Measurements from ENCODE around the gene SUGP1. TPM values are rescaled to one million over a fixed set of nuclear protein-coding genes. Genes with fewer than 3 reads are reported as not detected.
A peak's percentile ranks its signal among the peaks of the same experiment; 100 is the strongest.

SUGP1 gene
- total RNA-seq, 1 experiment from 2014 or later: 81.3 TPM

- TF ChIP-seq ZNF281 (CRISPR knock-in tag; IDR thresholded peaks at IDR 0.05) (peak; percentile 15; the same call in 1 of the 2 replicates), FOXJ3 (CRISPR knock-in tag; IDR thresholded peaks at IDR 0.05; ENCODE audit: borderline replicate concordance) (no peak), RORB (CRISPR knock-in tag; IDR thresholded peaks at IDR 0.05) (no peak), TEAD4 (CRISPR knock-in tag; IDR thresholded peaks at IDR 0.05) (no peak)
These were observed 850 bp upstream of the SUGP1 start (continued) for GRCh38 chr19:19321141-19321577.

- no peaks in the 10 kb centered on the region for H3K27me3 Mint-ChIP-seq (ENCODE audit: low read depth)
- TF ChIP-seq ZNF317 (CRISPR knock-in tag; IDR thresholded peaks at IDR 0.05; ENCODE audit: borderline replicate concordance, low read depth) (no peak), ETV6 (CRISPR knock-in tag; IDR thresholded peaks at IDR 0.05) (no peak), E2F5 (CRISPR knock-in tag; IDR thresholded peaks at IDR 0.05) (no peak), ZBTB43 (CRISPR knock-in tag; IDR thresholded peaks at IDR 0.05) (peak; percentile 52; the same call in 1 of the 2 replicates), ZNF512 (CRISPR knock-in tag; IDR thresholded peaks at IDR 0.05; ENCODE audit: borderline replicate concordance) (no peak)
- peaks cover 19% of the 10 kb centered on the region for H3K4me1 Mint-ChIP-seq
- ChIA-PET CTCF (no interaction called here), POLR2A (no interaction called here)
- peak overlapping the region; percentile 94 for H3K4me3 Mint-ChIP-seq
- H3K9me3 Mint-ChIP-seq: no peaks in the 10 kb centered on the region
- peaks cover 21% of the 10 kb centered on the region for H3K36me3 Mint-ChIP-seq
- ATAC-seq (peak; percentile 6), DNase-seq (ENCODE audit: low spot score) (no peak)
- H3K27ac Mint-ChIP-seq: peak overlapping the region; percentile 100
These were observed 463 bp downstream of the SUGP1 start for GRCh38 chr19:19319732-19320360.

GRCh38 chr19:19316082-19316481, 4.2 kb downstream of the SUGP1 start:
- POLR2A ChIA-PET: no interaction called here
- Mint-ChIP-seq H3K4me3 (no peak overlapping the region), H3K27me3 (ENCODE audit: low read depth) (no peaks in the 10 kb centered on the region), H3K9me3 (no peaks in the 10 kb centered on the region), H3K36me3 (peaks cover 20% of the 10 kb centered on the region), H3K27ac (no peak overlapping the region), H3K4me1 (peaks cover 12% of the 10 kb centered on the region)
- no peak for DNase-seq (ENCODE audit: low spot score)
- no peak for ATAC-seq
- CTCF ChIA-PET: interaction anchor here (1.0 to 1.8 kb wide), 5 partner anchors 8 to 217 kb away, joined by 3 to 8 read pairs (median 4); no protein-coding TSS in a partner anchor
- no peak for TF ChIP-seq CREB1 (CRISPR knock-in tag; IDR thresholded peaks at IDR 0.05)
- no peak for TF ChIP-seq E2F1 (CRISPR knock-in tag; IDR thresholded peaks at IDR 0.05)
- TF ChIP-seq ZNF263 (CRISPR knock-in tag; IDR thresholded peaks at IDR 0.05; ENCODE audit: low read depth): no peak
- no peak for TF ChIP-seq RORB (CRISPR knock-in tag; IDR thresholded peaks at IDR 0.05)
- no peak for TF ChIP-seq ZBTB43 (CRISPR knock-in tag; IDR thresholded peaks at IDR 0.05)
- TF ChIP-seq ZNF281 (CRISPR knock-in tag; IDR thresholded peaks at IDR 0.05): no peak
- TF ChIP-seq IRF2 (CRISPR knock-in tag; IDR thresholded peaks at IDR 0.05; ENCODE audit: borderline replicate concordance, low read depth): no peak
- TF ChIP-seq E2F4 (CRISPR knock-in tag; IDR thresholded peaks at IDR 0.05; ENCODE audit: borderline replicate concordance, low read depth): no peak
- TF ChIP-seq ZSCAN18 (CRISPR knock-in tag; IDR thresholded peaks at IDR 0.05): no peak
